GM19463 (cell line): ENCODE data around the gene MRPL18.
"Not testable (repeated sequence)": the region's sequence is repeated elsewhere in the genome, so short reads cannot be mapped to it uniquely, and the experiment has no call there.

Experiments
- ATAC-seq: cut with Tn5 transposase; IDR thresholded peaks from one replicate; pipeline ENCODE4 v1.9.1; 2021; ENCODE audit warnings: mild to moderate bottlenecking, moderate library complexity; ENCODE audit not compliant: unreplicated experiment

MRPL18 gene

GRCh38 chr6:159790149-159790955 lies at the start of gene MRPL18:
TSS of gene MRPL18 (plus strand) at chr6:159790467. CDS start at chr6:159790588, 121 bp downstream.
- ATAC-seq = peak; percentile 77

- no peak for ATAC-seq
These were observed 48.1 kb upstream of the MRPL18 start for GRCh38 chr6:159742165-159742564.

- ATAC-seq = no peak
These were observed 45.2 kb upstream of the MRPL18 start for GRCh38 chr6:159745081-159745480.

- no peak for ATAC-seq
These were observed 43.5 kb upstream of the MRPL18 start for GRCh38 chr6:159746759-159747158.

- ATAC-seq = not testable (repeated sequence)
These were observed 42.1 kb upstream of the MRPL18 start for GRCh38 chr6:159748127-159748526.

- ATAC-seq = no peak
These were observed 38.8 kb upstream of the MRPL18 start for GRCh38 chr6:159751448-159751847.

- ATAC-seq = no peak
These were observed 37.0 kb upstream of the MRPL18 start for GRCh38 chr6:159753081-159753872.

- ATAC-seq = no peak
These were observed 35.9 kb upstream of the MRPL18 start for GRCh38 chr6:159754401-159754800.

GRCh38 chr6:159754959-159755914 lies 35.0 kb upstream of the MRPL18 start:
- ATAC-seq = no peak

GRCh38 chr6:159756508-159756907 lies 33.8 kb upstream of the MRPL18 start:
- no peak for ATAC-seq

- ATAC-seq = no peak
These were observed 32.0 kb upstream of the MRPL18 start for GRCh38 chr6:159758031-159759001.

GRCh38 chr6:159759645-159760044 lies 30.6 kb upstream of the MRPL18 start:
- no peak for ATAC-seq

- ATAC-seq = no peak
These were observed 29.6 kb upstream of the MRPL18 start for GRCh38 chr6:159760602-159761057.

GRCh38 chr6:159761129-159761872 lies 29.0 kb upstream of the MRPL18 start:
- no peak for ATAC-seq

GRCh38 chr6:159761873-159762680 lies 28.2 kb upstream of the MRPL18 start, which contains the start of gene ACAT2:
TSS of gene ACAT2 (plus strand) at chr6:159762045. CDS start at chr6:159762088, 43 bp downstream.
- ATAC-seq = peak; percentile 97

GRCh38 chr6:159762681-159763293 lies 27.5 kb upstream of the MRPL18 start:
- ATAC-seq = no peak

GRCh38 chr6:159766906-159767305 lies 23.4 kb upstream of the MRPL18 start:
- no peak for ATAC-seq
